ENCODE measurements around the gene MKLN1.
"Not testable (repeated sequence)": the region's sequence is repeated elsewhere in the genome, so short reads cannot be mapped to it uniquely, and the experiment has no call there.

MKLN1 gene

DNA sequence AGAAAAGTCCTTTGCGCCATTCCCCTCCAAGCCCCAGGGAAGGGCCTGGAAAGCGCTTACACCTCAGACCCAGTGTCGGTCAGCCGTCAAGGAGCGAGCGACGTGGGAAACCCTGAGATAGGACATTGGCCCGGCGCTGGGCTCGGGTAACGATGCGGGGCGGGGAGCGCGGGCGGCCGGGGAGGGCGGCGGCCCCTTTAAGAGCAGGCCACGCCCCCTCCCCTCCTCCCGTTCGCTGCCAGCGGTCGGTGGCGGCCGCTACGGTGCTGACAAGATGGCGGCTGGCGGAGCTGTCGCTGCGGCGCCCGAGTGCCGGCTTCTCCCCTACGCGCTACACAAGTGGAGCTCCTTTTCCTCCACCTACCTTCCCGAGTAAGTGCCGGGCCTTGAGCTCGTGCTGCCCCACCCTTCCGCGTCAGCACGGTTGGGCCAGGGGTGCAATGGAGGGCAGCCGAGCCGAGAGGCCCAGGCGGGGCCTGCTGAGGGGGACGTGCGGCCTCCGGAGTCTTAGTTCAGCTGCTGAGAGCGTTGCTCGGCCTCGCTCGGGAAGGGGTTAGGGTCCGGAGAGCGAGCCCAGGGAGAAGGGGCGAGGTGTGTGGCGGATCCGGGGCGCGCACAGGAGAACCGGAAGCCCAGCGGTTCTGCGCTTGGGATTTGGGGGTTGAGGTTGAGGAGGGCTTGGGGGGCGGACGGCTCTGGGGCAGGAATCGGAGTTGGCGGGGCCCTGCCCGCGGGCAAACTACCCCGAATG lies at the start of gene MKLN1:
Gene MKLN1 (plus strand): TSS at position 251 of the 751 bp plus-strand sequence. CDS start 24 bp downstream, at position 275.
- peak; percentile 82 for DNase-seq (ENCODE audit: low spot score)

DNA sequence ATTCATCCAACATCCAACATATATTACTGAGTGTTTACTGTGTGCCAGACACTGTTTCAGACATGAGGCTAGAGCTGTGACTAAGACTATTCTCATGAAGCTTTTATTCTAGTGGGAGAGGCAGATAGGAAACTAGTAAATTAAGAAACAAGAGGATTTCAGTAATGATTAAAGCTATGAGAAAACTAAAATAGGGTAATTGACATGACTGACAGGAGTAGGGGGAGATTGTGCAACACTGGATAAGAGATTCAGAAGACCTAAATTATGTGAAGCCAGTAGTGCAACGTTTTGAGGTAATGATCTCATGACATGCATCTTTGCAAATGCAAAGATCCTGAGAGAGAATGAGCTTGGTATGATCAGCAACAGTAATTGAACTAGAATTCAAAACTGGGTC lies 48.6 kb upstream of the MKLN1 start:
- DNase-seq (ENCODE audit: low spot score) = no peak

GRCh38 chr7:131281266-131282048 lies 46.2 kb upstream of the MKLN1 start:
- DNase-seq (ENCODE audit: low spot score) = no peak

DNA sequence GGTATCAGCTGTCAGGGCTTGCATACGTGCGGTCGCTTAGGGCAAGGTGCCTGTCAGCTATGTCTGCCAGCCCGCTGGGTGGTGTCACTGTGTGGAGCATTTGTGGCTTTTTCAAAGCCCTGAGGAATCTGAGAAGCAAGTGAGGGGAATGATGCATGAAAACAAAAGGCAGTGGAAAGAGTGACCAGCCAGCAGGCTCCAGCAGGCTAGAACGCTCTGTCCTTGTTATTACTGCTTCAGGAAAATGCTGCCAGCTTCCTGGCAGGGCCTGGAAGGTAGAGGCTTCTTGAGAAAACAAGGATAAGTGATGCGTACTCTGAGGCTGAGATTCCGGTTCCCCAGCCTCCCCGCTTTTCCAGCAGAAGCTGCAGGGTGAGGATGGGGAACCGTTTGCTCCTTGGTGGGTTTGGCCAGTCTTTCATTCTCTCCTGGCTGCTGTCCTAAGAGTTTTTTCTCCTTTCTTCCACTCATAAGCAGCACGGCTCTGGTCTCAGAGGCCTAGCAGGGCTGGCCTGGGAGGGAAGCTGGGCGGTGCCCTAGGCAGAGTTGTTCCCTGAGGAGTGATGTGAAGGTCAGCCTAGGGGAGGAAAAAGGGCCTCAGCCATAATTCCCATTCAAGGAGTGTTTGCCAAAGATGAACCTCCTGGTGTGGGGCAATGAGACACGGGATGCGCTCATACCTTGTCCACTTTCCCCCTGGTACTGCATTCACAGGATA lies 42.8 kb upstream of the MKLN1 start:
- DNase-seq (ENCODE audit: low spot score) = no peak

DNA sequence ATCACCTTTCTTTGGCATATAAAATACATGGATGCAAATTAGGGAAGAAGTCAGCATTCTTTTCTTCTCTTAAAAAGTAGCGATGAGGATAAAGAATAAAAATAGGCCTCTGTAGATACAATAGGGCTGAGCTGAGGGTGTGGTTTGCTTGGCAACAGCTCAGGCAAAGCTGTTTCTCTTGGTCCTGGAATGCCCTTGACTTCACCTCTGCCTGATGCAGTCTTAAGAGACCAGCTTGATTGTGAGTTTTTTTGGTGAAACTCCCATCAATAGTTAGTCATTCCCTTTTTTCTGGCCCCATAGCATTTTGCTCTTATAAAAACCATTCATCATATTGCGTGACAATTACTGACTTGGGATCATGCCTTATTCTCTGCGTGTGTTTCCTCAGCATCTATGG lies 42.1 kb upstream of the MKLN1 start:
- no peak for DNase-seq (ENCODE audit: low spot score)

- no peak for DNase-seq (ENCODE audit: low spot score)
These were observed 39.2 kb upstream of the MKLN1 start for GRCh38 chr7:131288450-131288849.

DNA sequence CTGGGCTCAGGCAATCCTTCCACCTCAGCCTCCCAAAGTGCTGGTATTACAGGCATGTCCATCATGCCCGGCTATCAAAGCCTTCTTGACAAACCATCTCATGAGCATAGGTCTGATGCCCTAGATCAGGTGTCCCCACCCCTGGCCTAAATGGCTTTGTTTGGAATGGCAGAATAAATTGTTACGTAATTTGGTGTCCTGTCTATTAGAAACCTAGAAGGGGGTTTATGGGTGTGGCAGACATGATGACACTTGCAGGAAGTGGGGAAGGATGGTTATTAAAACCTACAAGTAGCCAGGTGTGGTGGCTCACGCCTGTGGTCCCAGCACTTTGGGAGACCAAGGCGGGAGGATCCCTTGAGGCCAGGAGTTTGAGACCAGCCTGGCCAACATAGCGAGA lies 38.6 kb upstream of the MKLN1 start:
- DNase-seq (ENCODE audit: low spot score) = no peak

GRCh38 chr7:131292141-131292905 lies 35.4 kb upstream of the MKLN1 start:
- no peak for DNase-seq (ENCODE audit: low spot score)

GRCh38 chr7:131293018-131293417 lies 34.7 kb upstream of the MKLN1 start:
- no peak for DNase-seq (ENCODE audit: low spot score)

- no peak for DNase-seq (ENCODE audit: low spot score)
These were observed 33.1 kb upstream of the MKLN1 start for GRCh38 chr7:131294553-131294952.

GRCh38 chr7:131298608-131298992 lies 29.1 kb upstream of the MKLN1 start:
- DNase-seq (ENCODE audit: low spot score) = no peak

GRCh38 chr7:131299074-131299473 lies 28.6 kb upstream of the MKLN1 start:
- DNase-seq (ENCODE audit: low spot score) = no peak

- DNase-seq (ENCODE audit: low spot score) = no peak
These were observed 27.6 kb upstream of the MKLN1 start for GRCh38 chr7:131300078-131300477.

- no peak for DNase-seq (ENCODE audit: low spot score)
These were observed 26.9 kb upstream of the MKLN1 start for GRCh38 chr7:131300572-131301466.

- no peak for DNase-seq (ENCODE audit: low spot score)
These were observed 25.2 kb upstream of the MKLN1 start for GRCh38 chr7:131302446-131302845.

GRCh38 chr7:131302876-131303707 lies 24.6 kb upstream of the MKLN1 start:
- peak; percentile 34 for DNase-seq (ENCODE audit: low spot score)

DNA sequence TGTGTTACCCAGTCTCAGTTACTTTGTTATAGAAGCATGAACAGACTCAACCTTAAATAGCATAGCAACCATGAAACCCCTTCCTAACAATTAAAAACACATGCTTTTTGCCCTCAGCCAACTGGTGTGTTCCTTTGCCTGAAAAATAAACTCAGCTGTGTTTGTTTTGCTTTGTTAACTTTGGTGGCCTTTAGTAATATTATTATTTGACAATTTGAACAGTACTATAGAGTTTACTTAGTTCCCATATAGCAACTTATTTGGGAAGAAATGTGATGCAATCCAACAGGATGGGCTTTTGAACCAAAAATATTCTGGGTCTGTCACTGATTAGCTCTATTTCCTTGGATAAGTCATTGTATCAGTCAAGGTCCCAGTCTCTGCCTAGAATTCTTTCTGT lies 22.5 kb upstream of the MKLN1 start:
- DNase-seq (ENCODE audit: low spot score) = no peak

DNA sequence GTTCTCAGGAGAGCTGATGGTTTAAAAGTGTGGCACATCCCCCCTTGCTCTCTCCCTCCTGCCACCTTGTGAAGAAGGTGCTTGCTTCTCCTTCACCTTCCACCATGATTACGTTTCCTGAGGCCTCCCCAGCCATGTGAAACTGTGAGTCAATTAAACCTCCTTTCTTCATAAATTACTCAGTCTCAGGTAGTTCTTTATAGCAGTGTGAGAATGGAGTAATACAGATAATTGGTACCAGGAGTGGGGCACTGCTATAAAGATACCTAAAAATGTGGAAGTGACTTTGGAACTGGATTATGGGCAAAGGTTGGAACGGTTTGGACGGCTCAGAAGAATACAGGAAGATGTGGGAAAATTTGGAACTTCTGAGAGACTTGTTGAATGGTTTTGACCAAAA lies 21.6 kb upstream of the MKLN1 start:
- DNase-seq (ENCODE audit: low spot score) = not testable (repeated sequence)

- DNase-seq (ENCODE audit: low spot score) = no peak
These were observed 20.9 kb upstream of the MKLN1 start for GRCh38 chr7:131306777-131307176.

- DNase-seq (ENCODE audit: low spot score) = no peak
These were observed 20.0 kb upstream of the MKLN1 start for GRCh38 chr7:131307627-131308026.
